ENCODE data around the gene ZNF30.
"Not testable (repeated sequence)": the region's sequence is repeated elsewhere in the genome, so short reads cannot be mapped to it uniquely, and the experiment has no call there.

ZNF30 gene

DNA sequence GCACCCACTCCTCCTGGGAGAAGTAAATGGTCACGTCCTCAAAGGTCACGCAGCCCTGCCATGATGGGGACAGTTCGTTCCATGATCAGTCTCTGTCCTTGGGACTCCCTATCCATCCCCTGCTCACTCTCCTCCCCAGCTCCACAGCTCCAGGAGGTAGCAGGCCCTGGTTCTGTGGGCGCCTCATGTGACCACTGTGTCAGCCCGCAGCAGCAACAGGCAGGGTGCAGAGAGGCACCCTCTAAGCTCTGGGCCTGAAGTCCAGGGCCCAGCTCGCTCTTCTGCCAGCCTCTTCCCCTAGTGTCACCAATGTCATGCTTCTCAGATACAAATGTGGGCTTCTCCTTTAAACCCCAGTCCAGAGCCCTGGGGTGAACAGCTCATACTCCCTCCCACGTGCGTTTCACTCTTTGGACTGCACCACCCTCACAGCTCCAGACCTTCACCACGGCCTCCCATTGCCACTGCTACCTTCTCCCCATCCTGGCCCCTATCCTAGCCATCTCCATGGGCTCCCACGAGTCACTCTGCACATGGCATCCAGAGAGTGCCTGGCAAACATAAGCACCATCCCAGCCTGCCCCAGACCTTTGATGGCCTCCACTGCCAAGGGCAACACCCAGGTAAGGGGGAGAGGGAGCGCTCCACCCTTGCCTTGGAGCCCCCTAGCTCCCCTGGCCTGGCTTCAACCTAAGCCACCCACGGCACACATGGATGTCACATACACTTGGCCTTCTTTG, 34.4 kb downstream of the ZNF30 start:
- DNase-seq = no peak

DNA sequence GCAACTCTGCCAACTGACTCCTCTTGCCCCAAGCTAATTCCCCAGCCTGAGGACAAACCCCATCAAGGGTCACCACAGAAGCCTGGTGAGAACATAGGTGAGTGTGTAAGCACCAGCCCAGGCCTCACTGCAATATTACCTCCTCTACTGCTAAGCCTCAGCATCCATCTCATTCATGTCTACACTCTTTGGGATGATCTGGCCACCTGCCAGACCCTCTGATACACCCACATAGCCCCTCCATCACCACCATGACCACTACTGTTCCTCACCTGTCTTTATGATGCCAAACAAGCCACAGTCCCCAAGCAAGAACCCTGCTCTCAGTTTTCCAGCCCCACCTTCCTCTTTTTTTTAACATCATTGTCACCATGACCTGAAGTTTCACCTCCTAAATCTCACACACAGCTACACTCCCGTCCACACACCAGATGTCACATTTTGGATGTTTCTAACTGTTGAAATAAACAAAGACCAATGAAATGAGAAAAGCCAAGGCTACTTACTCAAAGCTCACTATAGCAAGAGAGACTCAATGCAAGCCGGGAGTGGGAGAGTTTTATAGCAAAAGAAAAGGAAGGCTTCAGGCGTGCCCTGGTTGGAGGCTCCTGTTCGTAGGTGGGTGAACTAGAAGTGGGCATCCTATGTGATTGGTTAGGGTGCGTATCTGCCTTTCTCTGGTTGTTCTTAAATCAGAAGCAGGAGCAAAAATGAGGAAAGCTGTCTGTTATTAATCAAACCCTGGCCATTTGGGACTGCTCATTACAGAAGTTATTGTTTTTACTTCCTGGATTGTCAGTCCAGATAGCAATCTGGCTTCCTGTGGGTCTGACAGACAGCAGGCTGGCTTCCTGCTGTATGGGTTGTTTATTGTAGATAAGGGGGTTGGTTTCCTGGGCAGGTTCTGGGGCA, 35.3 kb downstream of the ZNF30 start:
- DNase-seq = no peak

GRCh38 chr19:34962687-34963572, 36.2 kb downstream of the ZNF30 start:
- DNase-seq = no peak

GRCh38 chr19:34963573-34964406, 37.1 kb downstream of the ZNF30 start, which contains the start of gene ZNF792:
TSS of gene ZNF792 (minus strand) at chr19:34964229. CDS start at chr19:34963662, 567 bp downstream.
- DNase-seq = no peak

DNA sequence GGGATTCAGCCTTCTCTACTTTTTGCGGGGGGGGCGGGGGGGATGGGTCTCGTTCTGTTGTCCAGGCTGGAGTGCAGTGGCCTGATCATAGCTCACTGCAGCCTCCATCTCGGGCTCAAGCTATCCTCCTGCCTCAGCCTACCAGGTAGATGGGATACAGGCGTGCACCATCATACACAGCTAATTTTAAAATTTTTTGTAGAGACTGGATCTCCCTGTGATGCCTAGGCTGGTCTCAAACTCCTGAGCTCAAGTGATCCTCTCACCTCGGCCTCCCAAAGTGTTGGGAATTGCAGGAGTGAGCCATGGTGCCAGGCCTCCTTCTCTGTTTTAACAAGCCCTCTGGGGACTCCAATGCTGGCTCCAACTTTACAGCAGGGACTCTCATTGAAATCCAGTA, 37.9 kb downstream of the ZNF30 start:
- no peak for DNase-seq

DNA sequence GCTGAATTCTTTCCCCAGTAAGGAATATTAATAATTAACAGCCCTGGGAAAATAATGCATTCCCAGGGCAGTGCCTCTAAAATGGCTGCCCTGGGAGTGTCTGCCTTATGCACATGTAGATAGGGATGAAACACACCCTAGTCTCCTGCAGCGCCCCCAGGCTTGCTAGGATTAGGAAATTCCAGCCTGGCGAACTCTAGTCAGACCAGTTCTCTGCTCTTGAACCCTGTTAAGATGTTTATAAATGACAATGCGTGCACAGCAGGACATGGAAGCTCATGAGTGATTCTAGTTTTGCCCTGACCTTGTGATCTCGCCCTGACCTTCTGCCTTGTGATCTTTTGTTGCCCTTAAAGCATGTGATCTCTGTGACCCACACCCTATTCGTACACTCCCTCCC, 38.8 kb downstream of the ZNF30 start:
- not testable (repeated sequence) for DNase-seq

DNA sequence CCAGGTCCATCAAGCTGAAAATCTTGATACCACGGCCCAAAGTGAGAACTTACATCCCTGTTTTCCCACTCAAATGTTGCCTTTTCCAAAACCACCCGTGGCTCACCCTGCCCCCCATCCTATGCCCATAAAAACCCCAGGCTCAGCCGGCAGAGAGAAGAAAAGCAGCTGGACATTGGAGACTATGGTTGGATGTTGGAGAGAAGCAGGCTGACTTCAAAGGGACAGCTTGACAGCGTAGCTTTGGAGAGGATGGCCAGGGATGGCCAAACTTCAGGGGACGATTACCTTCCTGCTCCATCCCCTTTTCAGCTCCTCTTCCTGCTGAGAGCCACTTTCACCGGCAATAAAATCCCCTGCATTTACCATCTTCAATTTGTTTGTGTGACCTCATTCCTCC, 40.8 kb downstream of the ZNF30 start:
- DNase-seq = no peak

- no peak for DNase-seq
Observed at GRCh38 chr19:34969721-34970120, 43.0 kb downstream of the ZNF30 start.

- not testable (repeated sequence) for DNase-seq
Observed at GRCh38 chr19:34970185-34970780, 43.6 kb downstream of the ZNF30 start.

GRCh38 chr19:34972163-34972705, 45.5 kb downstream of the ZNF30 start:
- no peak for DNase-seq

DNA sequence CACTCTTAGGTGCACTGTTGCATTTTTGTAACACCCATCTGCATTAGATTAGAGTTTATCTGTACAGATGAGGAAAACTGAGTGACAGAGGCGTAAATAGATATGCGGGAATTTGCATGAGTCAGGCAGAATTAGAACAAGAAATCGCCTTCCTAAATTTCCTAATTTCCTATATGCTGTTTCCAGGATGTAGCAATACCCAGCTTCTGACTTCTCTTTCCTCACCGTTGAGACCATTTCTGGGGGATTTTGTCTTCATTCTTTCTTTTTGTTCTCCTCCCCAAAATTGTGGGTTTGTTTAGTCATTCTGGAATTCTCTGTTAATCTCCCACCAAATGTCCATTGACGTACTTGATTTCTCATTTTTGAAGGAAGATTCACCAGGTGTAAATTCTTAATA, 47.9 kb downstream of the ZNF30 start:
- DNase-seq = no peak

DNA sequence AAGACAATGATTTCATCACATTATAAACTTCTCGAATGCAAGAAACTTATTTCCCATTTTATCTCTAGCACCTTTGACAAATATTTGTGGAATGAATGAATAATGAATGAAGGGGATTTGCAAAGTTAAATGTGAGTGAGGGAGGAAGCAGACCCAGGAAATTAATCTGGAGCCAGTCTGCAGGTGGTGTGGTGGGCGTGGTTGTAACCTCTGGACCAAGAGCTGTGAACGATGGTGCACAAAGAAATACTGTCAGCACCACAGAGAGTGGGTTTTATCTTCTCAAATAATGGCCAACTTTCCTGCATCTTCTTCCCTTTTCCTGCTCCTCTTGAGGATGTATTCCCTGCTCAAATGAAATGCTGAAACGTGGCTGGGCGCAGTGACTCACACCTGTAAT, 48.4 kb downstream of the ZNF30 start:
- no peak for DNase-seq

GRCh38 chr19:34976611-34977010, 49.9 kb downstream of the ZNF30 start:
- no peak for DNase-seq

GRCh38 chr19:34979819-34980640, 53.3 kb downstream of the ZNF30 start:
- no peak for DNase-seq

DNA sequence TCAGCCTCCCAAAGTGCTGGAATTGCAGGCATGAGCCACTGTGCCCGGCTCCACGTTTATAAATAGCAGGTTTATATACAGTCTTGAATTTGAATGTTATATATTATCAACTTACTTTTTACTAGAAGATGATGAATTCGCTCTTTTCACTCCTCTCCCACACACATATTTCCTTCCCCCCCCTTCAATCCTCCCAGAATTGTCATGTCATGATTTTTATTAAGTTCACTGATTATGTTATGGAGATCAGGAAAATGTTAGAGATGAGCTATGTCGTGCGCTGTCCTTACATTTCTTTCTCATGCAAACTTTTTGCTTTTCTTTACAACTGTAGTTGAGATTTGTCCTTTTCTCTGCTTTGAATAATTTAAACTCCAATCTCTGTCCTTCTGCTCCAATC, 55.6 kb downstream of the ZNF30 start:
- DNase-seq = no peak

DNA sequence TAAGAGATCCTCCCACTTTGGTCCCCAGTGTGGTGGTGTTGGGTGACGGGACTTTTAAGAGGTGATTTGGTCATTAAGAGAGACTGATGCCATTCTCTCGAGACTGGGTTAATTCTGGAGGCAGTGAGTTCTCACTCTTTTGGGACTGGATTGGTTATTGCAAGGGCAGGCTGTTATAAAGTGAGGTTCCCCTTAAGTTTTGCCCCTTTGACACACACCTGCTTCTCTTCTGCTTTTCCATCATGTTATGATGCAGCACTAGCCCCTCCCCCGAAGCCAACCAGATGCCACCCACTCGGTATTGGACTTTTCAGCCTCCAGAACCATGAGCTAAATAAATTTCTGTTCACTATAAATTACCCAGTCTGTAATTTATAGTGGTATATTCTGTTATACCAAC, 57.1 kb downstream of the ZNF30 start:
- no peak for DNase-seq

DNA sequence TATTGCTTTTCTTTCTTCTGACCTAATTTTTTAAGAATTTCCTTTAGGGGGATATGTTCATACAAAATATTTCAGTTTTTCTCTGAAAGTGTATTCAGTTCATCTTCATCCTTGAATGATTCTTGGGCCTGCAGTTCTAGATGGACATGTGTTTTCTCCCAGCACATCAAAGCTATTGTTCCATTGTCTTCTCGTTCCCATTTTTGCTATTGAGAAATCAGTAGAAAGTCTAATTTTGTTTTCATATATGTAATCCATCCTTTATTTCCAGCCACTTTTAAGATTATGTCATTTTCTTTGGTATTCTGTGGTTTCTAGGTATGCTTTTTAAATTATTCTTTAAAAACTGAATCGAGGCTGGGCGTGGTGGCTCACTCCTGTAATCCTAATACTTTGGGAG, 57.6 kb downstream of the ZNF30 start:
- no peak for DNase-seq

DNA sequence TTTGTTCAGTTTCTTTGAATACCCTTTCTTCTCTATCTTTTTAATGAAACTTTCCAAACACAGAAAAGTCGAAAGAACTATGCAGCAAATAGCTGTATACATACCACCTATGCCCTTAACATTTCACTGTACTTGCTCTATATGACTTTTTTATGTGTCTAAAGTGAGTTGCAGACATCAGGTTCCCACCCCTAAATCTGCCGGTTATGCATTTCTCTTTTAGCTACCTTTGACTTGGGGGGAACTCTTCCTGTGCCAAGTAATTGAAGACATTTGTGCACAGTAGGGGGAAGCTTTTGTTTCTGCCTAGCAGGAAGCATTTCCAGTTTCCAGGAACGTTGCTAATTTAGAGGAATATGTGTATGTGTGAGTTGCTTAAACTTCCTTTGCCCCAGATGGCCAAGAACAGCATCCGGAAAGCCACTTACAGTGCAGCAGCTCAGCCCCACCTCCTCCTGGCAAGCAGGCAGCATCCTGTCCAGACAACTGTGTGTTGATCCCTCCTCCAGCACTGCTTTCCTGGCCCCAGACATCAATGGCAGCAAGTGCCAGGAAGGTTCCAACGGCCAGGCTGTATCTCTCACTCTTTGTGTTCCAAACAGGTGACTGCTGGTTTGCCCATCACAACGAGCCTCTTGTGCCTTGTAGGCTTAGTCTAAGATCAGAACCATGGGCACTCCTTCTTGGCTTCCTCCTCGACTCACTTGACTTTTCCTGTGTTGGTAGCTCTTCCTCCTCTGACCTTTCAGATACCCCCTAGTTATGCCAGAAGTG, 58.7 kb downstream of the ZNF30 start:
- no peak for DNase-seq

DNA sequence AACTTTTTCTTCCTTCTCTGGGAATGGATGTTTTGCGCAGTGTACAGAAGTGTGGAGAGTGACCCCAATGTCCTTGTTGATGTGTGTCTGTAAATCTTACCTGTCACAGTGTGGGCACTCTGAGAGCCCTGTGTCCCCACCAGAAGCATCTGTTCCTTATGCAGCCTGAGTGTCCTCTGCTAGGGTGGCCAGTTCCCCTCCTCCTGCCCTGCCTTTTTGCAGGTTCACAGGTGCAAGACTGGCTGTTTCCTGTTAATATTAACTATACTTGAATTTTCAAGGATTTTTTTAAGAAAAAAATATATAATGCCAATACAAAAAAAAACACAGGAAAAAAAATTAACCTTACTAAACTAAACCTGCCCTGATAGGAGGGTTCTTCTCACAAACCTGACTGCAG, 61.4 kb downstream of the ZNF30 start:
- no peak for DNase-seq

DNA sequence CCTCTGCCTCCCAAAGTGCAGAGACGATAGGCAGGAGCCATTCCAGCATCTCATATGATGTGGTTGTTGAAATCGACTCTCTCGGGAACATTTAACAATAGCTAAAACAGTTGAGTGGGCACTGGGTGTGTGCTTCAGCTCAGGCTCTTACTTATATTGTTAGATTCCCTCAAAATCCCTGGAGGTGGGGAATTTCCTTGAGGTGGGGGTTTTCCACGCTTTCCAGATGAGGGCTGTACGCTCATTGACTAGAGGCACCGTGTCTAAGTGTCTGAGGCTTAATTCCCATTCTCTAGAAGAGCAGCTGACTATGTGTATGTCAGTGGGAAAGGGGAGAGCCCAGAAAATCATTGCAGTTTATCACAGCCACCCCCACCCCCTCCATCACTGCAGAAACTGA, 62.6 kb downstream of the ZNF30 start:
- DNase-seq = no peak
